Left ventricle myocardium inferior (tissue), 1 donor: ENCODE measurements around the gene EIF4B. TPM values are rescaled to one million over a fixed set of nuclear protein-coding genes. Genes with fewer than 3 reads are reported as not detected.

Experiments used
- DNase-seq: peaks from one replicate; pipeline ENCODE4 v3.0.0-alpha.2; 2020
- H3K27ac ChIP-seq: fragments of 200-600 bp; replicated peaks from 2 replicates; pipeline ENCODE4 v1.8.0; 2021
- H3K27me3 ChIP-seq: fragments of 200-600 bp; 2 replicates; pipeline ENCODE4 v1.8.0; 2021; ENCODE audit warnings: low read depth
- H3K36me3 ChIP-seq: fragments of 200-600 bp; 2 replicates; pipeline ENCODE4 v1.8.0; 2021
- H3K4me1 ChIP-seq: fragments of 200-600 bp; 2 replicates; pipeline ENCODE4 v1.8.0; 2021
- H3K4me3 ChIP-seq: fragments of 200-600 bp; 2 replicates; pipeline ENCODE4 v1.8.0; 2021; ENCODE audit warnings: mild to moderate bottlenecking, moderate library complexity
- H3K9me3 ChIP-seq: fragments of 200-600 bp; replicated peaks from 2 replicates; pipeline ENCODE4 v1.8.0; 2021
- CTCF ChIP-seq: fragments of 200-600 bp; IDR thresholded peaks from 2 replicates; pipeline ENCODE4 v1.8.0; 2021; ENCODE audit warnings: antibody characterized with exemption, mild to moderate bottlenecking, borderline replicate concordance
- intact Hi-C: fragments of 100-400 bp; cut with micrococcal nuclease; formaldehyde crosslinking; loops from one replicate; pipeline ENCODE4 v1.11.0; 2022
- total RNA-seq: library from RNA; stranded (reverse); fragmentation: NEBNext Ultra II Directional; extraction: Animal tissue kit (Norgen Biotek cat#: 25700); gene quantifications from one replicate; pipeline ENCODE4 v1.2.1, GENCODE V29; 2021
- donor health status: DM: no; HTN: yes; CAD: no; lungs with severe emphysema.

The EIF4B gene
- total RNA-seq, 1 donor from 2014 or later: 390 TPM

GRCh38 chr12:53049571-53050318, 43.5 kb downstream of the EIF4B start, which contains the start of gene TNS2:
TNS2 (plus strand) TSS chr12:53050065; CDS start chr12:53050186, 121 bp downstream.
- no peak for TF ChIP-seq CTCF
- Histone ChIP-seq H3K36me3 (peaks cover 13% of the 10 kb centered on the region), H3K4me1 (peaks cover 94% of the 10 kb centered on the region), H3K9me3 (no peaks in the 10 kb centered on the region), H3K27me3 (no peaks in the 10 kb centered on the region), H3K4me3 (peak within 1 kb of the TSS; percentile 87), H3K27ac (peak within 1 kb of the TSS; percentile 100)
- DNase-seq: peak; percentile 89
- intact Hi-C loops: no loop called here

- peak overlapping the region; percentile 87 for H3K4me3 ChIP-seq
- H3K27ac ChIP-seq: peak overlapping the region; percentile 100
- intact Hi-C loops: no loop called here
- no peaks in the 10 kb centered on the region for H3K27me3 ChIP-seq
- DNase-seq: no peak
- no peak for TF ChIP-seq CTCF
- H3K4me1 ChIP-seq: peaks cover 94% of the 10 kb centered on the region
- H3K9me3 ChIP-seq: no peaks in the 10 kb centered on the region
- H3K36me3 ChIP-seq: peaks cover 20% of the 10 kb centered on the region
Observed at GRCh38 chr12:53050426-53051057, 44.3 kb downstream of the EIF4B start.

GRCh38 chr12:53051058-53051880, 45.0 kb downstream of the EIF4B start:
- intact Hi-C loops: no loop called here
- Histone ChIP-seq H3K36me3 (peaks cover 27% of the 10 kb centered on the region), H3K27me3 (no peaks in the 10 kb centered on the region), H3K4me3 (peak overlapping the region; percentile 87), H3K27ac (peak overlapping the region; percentile 100), H3K9me3 (no peaks in the 10 kb centered on the region), H3K4me1 (peaks cover 94% of the 10 kb centered on the region)
- peak; percentile 57 for TF ChIP-seq CTCF
- peak; percentile 83 for DNase-seq

GRCh38 chr12:53051881-53052412, 45.7 kb downstream of the EIF4B start:
- Histone ChIP-seq H3K9me3 (no peaks in the 10 kb centered on the region), H3K4me1 (peaks cover 95% of the 10 kb centered on the region), H3K36me3 (peaks cover 34% of the 10 kb centered on the region), H3K4me3 (peak overlapping the region; percentile 87), H3K27me3 (no peaks in the 10 kb centered on the region), H3K27ac (peak overlapping the region; percentile 100)
- no peak for TF ChIP-seq CTCF
- intact Hi-C loops: no loop called here
- DNase-seq: no peak
